ENCODE data around the gene MFSD11.

DNA sequence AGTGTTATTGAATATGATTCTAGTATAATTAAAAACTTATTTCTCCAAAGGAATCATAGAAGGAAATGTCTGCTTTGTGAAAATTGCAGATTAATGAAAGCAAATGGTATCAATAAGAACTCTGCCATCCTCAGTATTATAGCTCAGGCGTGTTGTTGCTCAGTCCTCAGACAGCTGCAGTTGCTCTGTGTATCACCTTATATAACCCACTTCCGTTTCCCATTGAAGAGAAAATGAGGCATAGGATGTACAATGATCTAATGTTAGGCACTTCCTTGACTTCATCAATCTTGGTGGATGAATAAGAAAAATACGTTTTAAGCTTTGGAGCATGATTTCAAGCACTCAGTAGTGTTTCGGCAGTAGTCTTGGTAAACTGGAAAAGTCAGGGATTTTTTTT is 14.1 kb downstream of the MFSD11 start:
- TF ChIP-seq, protein P1, sequence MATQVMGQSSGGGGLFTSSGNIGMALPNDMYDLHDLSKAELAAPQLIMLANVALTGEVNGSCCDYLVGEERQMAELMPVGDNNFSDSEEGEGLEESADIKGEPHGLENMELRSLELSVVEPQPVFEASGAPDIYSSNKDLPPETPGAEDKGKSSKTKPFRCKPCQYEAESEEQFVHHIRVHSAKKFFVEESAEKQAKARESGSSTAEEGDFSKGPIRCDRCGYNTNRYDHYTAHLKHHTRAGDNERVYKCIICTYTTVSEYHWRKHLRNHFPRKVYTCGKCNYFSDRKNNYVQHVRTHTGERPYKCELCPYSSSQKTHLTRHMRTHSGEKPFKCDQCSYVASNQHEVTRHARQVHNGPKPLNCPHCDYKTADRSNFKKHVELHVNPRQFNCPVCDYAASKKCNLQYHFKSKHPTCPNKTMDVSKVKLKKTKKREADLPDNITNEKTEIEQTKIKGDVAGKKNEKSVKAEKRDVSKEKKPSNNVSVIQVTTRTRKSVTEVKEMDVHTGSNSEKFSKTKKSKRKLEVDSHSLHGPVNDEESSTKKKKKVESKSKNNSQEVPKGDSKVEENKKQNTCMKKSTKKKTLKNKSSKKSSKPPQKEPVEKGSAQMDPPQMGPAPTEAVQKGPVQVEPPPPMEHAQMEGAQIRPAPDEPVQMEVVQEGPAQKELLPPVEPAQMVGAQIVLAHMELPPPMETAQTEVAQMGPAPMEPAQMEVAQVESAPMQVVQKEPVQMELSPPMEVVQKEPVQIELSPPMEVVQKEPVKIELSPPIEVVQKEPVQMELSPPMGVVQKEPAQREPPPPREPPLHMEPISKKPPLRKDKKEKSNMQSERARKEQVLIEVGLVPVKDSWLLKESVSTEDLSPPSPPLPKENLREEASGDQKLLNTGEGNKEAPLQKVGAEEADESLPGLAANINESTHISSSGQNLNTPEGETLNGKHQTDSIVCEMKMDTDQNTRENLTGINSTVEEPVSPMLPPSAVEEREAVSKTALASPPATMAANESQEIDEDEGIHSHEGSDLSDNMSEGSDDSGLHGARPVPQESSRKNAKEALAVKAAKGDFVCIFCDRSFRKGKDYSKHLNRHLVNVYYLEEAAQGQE (IDR thresholded peaks at IDR 0.05; ENCODE audit: borderline replicate concordance) = no peak
- no peak for TF ChIP-seq EZH2 (IDR thresholded peaks at IDR 0.05; ENCODE audit: borderline replicate concordance, insufficient read depth, low read length, poor library complexity, severe bottlenecking)

All from neural cell (in vitro differentiated cells).